Suppressor macrophage treated with lipopolysaccharide for 1 hour (primary cell): ENCODE measurements around the gene TASP1.

ENCODE experiments used
- DNase-seq, 3 donors: peaks; one replicate each; pipeline ENCODE4 v3.0.0-alpha.2; 2020 to 2022

Gene TASP1

DNA sequence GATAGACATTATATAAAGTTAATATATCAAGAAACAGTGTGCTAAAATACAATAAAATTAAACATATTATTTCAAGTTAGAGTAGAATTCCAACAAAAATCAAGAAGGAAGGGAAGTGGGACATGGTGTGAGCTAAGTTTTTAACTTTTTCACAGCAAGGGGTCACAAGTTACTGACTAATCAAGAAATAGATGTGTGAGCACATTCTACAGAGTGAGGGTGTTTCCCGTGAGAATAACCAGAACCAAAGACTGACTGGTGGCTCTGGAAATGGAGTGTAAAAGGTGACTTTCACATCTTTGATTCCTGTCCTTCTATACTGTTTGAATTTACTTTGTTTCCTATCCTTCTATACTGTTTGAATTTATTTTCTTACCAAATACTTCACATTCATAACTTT, 206.6 kb downstream of the TASP1 start:
- peak; percentile 18 to 29 (median 24) for DNase-seq

DNA sequence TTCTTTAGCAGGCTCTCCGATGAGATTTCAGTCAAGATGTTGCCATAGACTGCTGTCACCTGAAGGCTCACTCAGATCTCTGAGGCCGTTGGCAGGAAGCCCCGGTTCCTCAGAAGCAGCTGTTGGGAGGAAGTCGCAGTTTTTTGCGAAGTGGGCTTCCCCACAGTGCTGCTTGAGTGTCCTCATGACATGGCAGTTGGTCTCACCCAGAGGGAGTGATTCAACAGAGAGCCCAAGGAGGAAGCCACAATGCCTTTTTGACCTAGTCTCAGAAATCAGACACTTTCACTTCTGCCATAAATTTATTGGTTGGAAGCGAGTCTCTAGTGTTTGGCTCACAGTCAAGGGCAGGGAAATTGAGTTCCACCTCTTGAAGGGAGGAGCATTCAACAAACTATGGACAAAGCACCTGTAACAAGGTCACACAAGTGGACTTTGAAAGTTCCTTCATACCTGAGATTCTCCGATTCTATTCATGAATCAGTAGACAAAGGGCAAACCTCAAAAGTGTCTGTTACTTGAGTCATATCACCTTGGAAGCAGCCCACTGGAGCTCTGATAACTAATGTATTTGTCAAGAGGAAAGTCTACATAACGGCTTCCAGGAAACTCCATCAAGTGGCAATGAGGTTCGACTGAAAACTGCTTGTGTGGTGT, 208.3 kb downstream of the TASP1 start:
- peak; percentile 40 to 53 (median 48) for DNase-seq

DNA sequence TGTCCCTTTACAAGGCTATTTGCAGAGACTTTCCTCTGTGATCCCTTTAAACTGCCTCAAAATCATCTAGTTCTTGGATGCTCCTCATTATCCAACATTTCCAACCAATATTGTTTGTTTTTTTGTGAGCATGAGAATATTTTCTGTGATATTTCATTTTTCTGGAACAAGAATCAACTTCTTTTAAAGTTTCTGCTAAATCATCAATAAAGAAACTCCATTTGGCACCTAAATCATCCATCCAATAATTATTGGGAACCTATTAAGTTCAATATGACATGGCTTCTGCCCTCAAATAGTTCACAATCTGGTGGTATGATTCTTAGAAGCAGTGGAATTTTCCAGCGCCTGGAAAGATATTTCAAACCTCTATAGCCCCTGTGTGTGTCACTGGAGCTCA, 210.0 kb downstream of the TASP1 start:
- DNase-seq, result no peak

DNA sequence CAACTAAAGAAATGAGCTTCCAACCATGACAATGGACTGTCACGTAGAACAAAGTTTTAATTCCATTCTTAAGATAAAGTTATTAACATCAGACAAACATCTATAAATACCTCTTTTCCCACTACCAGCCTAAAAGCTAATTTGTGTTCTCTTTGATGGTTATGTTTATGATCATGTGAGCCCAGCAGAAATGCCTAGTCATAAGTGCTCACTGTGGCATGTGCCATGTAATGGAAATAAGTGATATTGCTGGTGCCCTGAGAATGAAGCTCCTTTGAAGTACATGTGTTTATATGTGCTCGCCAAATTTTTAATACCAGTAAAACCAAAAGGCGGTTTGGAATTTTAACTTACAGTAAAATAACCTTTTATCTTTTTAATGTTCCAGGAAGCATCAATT, 211.9 kb downstream of the TASP1 start:
- DNase-seq, result no peak

DNA sequence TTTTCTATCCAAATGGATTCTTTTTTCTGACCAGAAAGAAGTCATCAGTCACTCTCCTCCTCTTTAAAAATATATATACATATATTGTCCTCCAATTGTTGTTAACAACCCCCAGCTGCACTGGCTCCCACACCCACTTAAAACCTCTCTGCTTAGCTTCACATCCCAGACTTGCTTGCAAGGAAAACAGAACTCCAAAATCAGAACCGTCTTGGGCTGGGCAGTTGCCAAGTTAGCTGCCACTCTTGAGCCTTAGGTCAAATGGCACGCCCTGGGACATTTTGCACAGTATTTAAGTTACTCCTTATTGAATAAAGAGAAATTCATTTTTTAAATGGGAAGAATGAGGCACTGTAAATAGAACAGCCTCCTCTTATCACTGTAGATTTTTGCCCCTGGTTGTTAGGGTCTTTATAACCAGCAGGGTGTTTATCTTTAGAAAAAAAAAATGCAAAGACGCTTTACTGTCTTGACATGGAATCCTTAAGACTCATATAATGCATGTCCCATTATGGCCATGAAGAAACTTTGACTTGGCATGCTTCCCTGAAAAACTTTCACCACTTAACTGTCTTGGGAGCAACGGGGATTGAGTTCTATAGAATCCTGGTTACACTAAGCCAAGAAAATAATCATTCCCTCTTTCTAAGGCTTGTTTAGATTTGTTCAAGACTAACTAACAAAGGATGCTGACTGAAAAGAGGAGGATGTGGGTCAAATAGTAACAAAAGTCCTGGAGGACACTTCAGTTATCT, 213.2 kb downstream of the TASP1 start:
- DNase-seq, result no peak

DNA sequence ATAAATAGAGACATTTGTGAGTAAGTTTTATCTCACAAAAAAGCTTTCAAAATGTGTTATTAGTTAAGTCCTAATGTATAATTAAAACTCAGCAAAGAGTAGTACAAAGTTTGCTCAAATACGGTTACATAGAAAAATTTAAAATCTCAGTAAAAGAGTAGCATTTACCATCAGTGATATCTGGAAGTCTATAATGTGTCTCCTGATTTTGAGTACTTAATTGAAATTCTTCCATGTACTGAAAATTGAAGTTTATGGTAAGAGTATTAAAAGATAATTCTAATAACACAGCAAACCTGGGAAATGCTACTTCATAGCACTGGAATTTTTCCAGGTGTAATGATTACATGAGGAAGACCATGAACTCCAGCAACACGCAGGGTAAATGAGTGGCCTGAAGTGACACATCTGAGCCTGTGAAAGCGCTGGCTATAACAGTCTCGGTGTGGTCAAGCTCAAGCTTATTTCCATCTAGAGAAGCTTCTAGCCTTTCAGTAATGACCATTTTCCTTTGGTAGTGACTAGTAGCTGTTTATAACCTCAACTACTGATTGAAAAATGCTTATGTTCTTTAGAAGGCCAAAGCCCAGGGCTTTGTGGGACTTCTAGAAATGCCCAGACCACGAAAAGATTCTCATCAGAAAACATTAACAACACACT, 214.4 kb downstream of the TASP1 start:
- no peak for DNase-seq

DNA sequence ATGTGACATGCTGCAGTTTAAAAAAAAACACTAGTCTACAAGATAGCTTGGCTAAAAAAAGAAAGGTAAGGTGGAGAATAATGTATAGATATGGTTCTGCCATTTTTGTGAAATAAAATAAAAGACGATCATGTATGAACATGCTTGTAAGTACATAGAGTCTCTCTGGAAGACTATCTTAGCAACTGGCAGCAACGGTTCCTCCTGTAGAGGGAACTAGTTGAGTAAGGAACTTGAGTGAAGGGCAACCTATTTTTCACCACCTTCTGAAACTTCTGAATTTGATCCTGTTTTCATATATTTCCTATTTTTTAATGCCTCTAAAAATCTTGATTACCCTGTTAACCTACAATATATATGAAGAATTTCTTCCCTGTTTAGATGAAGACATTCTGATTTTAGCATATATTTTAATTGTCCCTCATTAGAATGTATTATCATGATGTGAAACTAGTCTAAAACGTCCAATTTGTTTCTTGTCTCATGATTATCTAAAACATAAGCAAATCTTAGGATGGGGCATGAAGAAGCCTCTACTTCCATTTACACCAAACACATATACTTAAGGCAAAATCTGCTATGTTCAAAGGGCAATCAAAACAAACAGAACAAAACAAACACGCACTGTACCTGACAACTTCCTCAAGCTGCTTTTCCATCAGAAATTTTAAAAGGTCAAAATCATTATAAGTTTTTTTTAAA, 215.1 kb downstream of the TASP1 start:
- DNase-seq, result no peak

DNA sequence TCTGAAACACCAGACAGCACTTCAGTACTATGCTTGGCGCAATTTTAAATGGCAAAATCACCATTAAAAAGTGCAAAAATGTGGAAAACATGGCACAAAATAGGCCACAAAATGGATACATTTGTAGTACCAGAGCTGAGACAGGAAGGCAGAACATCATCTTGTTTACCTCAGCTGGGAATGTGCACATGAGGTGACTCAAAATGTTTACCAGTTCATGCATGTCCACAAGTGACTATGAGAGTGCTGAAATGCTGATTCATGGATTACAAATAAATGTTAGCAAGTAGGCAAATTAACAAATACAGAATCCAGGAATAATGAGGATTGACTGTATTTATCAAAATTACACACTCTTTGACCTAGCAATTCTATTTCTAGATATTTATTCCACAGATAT, 216.1 kb downstream of the TASP1 start:
- no peak for DNase-seq

DNA sequence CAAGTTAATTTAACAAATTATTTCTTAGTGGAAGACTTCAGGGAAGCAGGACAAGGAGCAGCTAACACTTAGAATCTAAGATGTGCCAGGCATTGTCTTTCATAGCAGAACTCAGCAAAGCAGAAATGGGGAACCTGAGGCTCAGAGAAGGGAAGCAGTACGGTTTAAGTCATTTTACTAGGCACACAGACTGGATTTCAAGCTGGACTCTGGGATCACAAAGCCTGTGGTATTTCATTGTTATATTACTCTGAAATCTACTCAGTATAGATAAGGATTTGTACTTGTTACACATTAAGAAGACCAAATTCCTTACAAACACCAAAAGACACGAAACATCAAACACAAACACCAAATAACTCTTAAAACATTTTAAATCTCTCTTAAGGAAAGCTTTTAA, 218.1 kb downstream of the TASP1 start:
- DNase-seq, result peak; percentile 11 to 41 (median 25)

DNA sequence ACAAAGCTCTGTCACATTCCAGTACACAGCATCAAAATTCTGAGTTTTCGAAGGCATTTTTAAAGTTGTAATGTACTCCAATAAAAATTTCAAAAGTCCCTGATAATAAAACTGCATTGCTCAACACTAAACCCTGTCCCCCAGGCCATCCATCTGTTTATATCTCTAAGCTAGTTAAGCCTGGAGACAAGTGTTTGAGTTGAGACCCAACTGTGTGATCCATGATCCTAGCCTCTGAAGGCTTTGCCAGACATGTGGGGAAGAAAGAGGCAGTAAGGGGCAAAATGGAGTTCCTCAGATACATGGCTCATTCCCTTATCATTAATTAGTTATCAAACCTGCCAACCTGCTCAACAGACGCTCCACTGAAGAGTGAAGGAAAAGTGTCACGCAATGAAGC, 219.3 kb downstream of the TASP1 start:
- no peak for DNase-seq

DNA sequence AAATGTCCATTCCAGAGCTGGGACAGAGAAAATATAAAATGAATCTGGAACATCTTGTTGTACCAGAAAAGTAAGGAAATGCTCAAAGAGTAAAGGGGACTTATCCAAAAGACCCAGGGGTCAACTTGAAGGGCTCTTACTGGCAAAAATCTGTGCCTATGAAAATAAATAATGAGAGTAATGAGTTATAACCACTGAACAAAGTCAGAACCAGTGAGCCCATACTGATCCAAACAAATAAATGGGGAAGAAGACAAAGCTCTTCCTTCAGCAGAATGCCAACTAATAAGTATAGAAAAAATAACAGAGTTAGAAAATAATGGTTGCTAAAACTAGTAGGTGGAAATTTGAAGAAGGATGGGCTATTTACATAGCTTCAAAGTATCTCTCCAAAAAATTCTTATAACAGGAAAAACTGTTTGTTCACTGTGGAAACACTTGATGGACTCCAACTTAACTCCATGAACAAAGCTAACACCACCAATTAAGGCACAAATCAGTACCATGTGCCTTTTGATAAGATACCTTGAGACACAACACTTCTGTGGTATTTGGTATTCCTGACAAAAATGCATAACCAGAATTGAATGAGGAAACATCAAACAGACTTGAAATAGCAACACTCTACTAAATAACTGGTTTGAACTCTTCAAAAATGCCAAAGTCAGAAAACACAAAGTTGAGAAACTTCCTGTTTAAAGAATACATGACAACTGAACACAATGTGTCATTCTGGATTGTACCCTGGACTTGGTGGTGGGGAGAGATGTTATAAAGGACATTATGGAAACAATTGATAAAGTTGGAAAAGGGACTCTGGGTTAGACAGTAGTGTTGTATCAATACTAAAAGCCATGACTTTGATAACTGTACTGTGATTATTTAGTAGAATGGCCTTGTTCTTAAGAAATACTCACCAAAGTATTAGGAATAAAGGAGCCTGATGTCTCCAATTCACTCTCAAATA, 220.2 kb downstream of the TASP1 start:
- DNase-seq, result peak; percentile 41 to 72 (median 69)

DNA sequence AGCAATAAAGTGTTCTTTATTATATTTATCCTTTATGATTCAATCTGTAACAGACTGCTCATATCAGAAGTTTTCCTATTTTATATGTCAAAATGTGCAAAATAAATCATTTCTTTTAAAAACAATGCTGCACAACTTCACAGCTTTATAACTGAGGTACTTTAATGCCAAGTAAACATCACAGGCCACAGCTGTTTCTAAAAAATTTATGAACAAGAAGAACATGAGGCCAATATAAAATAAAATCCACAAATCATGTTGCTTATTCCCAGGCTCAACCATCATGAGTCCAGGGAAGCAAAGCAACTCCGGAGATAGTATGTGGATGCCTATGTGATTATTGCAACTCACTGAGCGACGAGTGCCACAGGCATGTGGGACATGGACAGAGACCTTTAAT, 222.2 kb downstream of the TASP1 start:
- DNase-seq, result no peak

DNA sequence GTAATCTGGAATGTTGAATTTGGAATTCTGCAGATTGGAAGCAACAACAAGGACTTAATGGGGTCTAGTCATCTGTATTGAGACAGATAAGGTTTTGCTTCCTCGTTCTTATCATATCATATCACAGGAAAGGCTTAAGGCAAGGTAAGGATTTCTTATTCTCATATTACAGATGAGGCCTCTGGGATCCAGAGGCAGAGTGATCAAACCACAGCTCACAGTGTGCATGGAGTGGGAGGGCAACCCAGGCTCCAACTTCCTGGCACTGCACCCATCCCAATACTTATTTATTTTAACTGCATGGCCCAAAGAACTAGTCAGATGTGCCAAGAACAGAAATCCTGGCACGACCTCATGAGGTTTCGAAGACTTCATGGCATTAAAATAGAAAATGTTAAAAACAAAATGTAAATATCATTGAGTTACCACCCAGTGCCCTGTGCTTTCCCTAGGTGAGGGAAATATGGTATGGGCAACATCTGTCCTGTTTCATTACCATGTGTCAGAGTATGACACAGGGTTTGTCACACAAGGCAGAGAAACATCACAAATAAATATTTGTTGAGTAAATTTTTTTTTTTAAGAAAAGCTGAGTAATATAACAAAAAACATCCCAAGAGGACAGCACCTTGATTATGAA, 225.8 kb downstream of the TASP1 start:
- no peak for DNase-seq

DNA sequence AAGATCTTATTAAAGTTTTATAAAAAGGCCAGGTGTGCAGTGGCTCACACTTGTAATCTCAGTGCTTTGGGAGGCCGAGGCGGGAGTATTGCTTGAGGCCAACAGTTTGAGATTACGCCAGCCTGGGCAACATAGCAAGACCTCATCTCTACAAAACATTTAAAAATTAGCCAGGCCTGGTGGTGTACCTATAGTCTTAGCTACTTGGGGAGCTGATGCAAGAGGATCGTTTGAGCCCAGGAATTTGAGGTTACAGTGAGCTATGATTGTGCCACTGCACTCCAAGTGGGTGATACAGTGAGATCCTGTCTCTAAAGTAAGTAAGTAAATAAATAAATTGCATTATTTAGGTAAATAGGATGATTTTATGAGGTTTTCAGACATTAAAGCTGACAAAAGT, 234.4 kb downstream of the TASP1 start:
- DNase-seq, result no peak

DNA sequence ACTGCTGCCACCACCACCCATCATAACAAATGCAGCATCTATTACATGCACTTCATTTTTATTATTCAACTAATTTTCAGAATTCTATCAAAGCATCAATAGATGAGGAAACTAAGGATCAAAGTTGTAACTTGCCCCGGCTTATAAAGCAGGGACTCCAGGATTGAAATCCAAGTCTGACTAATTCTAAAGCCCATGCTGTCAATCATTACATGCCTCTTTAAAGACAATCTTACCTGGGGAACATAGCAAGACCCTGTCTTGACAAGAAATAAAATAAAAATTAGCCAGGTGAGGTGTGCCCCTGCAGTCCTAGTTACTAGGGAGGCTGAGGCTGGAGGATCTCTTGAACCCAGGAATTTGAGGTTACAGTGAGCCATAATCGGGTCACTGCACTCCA, 235.3 kb downstream of the TASP1 start:
- no peak for DNase-seq

DNA sequence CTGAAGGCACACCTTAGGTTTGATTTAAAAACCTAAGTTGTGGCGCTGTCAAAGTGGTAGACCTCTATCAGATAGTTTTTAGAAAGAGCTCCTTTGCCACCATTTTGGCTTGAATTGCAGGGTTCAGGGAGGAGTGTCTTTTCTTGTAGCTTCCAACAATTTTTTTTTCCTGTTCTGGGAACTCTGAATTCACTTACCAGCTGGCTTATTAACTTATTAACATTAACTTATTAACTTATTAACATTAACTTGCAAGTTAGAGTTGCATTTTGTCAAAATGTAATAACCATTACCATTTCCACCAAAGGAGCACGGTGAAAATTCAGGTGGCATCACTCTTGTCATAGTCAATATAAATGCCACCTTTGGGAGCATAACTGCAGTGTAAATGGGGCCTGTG, 235.7 kb downstream of the TASP1 start:
- no peak for DNase-seq

DNA sequence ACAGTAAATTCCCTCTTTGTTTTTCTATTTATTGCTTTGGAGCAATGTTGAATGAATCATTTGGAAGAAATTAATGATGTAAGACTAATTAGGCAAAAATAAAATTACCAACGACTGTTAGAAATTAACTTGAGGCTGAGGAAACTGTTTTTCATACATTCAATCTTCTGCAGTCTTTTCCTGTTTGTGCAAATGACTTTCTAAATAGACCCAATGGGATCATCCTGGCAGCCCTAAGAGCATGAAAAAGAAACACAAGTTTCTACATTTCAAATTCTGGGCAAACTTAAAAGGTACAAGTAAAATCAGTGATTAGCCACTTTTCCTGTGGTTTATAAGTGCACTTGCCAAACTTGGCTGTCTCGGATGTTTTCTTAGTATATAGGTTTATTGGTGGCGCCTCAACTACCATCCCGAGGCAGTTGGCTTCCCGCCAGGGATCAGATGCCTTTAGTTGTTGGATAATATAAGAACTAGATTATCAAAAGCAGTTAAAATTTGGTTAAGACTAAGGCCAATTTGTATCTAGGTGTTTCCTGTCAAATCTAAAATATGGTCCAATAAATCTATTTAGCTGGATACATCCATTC, 236.5 kb downstream of the TASP1 start:
- DNase-seq, result no peak

DNA sequence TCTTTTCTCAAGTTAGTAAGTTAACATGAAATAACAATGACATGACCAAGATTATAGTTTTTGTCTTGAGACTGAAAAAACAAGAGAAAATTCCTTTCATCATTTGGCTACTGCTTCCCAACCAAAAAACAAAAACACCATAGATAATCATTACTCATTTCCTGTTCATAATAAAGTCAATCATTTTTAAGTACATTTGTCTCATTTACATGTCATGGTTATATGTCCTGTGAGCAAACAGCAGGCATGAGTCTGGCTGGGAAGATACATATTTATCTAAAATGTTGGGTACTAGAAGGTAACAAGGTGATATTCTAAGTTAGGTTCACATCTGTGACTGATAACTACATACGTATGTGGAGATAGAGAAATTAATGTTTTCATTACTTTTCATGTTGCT, 237.1 kb downstream of the TASP1 start:
- DNase-seq, result no peak

DNA sequence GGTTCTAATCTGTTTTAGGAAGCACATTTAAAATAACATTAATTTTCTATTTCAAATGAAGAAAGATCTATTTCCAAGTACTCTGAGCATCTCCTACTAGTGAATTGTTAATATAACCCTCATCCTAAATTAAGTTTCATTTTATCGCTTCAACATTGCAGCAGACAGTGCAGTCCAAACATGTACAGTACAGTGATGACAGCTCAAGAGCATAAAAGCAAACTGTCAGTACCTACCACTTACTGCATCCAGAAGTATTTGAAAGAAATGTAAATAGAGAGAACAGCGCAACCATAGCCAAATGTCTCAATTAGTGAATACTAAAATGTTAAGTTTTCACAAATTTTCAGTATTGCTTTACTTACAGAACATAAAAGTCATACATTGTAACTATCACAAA, 238.3 kb downstream of the TASP1 start:
- DNase-seq, result no peak

DNA sequence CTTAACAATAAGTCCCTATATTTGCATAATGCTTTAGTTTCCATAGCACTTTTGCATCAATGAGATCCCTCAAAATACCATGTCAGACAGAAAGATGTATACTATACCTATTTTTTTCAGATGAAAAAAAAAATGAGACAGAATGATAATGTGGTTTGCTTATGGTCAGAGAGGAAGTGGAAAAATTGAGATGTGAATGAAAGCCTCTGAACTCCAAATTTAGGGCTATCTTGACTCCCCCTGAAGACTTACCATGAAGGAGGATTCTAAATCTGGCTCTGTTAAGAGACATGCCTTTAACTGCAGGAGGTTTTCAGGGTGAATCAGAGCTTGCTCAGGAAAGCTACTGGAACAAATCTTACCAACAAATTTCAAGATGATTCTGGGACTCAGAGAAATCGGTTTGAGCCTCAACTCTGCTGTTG, 241.4 kb downstream of the TASP1 start:
- DNase-seq, result no peak

DNA sequence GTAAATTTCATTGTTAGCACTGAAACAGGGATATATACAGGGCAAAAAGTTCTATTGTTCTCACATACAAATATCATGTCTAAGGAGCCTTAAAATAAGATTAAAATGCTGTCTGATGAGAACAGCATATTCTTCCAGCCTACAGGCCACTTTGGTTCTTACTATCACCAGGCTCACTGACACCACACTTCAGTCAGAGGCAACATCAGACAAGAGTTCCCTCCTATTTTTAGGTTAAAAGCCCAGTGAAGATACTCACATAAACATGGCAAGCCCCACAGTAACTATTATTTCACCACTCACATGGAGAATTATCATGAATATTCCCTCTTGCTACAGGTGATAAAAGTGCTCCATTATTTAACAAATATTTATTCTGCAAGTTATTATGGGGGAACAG, 241.9 kb downstream of the TASP1 start:
- no peak for DNase-seq
